Panc1 (cell line): ENCODE data around the gene ADGRE3. TPM values are rescaled to one million over a fixed set of nuclear protein-coding genes. Genes with fewer than 3 reads are reported as not detected.

Experiments
- ATAC-seq: fragments of 200-7000 bp; cut with Tn5 transposase; 2 replicates; pipeline ENCODE4 v1.9.1; 2020; ENCODE audit warnings: mild to moderate bottlenecking, moderate library complexity
- BruUV-seq: library from RNA; stranded (reverse); fragments of 400-500 nt; replicated peaks from 2 replicates; lab custom pipeline; 2021; lab: Mats Ljungman, UMichigan
- CTCF ChIA-PET: fragments of 300-600 bp; sonication (Branson Sonifier 250); formaldehyde crosslinking; loops from one replicate; lab custom pipeline; 2022; ENCODE audit warnings: antibody characterized with exemption; lab: Charles Lee
- POLR2A ChIA-PET: fragments of 300-600 bp; sonication (Branson Sonifier 250); formaldehyde crosslinking; loops from one replicate; lab custom pipeline; 2022; ENCODE audit warnings: antibody characterized with exemption; lab: Charles Lee
- DNase-seq: peaks from one replicate; pipeline ENCODE4 v3.0.0-alpha.2; 2010; ENCODE audit warnings: low read depth, low spot score
- H3K27ac ChIP-seq: 2 replicates; pipeline ENCODE4 v1.5.1; 2011; ENCODE audit warnings: mild to moderate bottlenecking, low read length, inconsistent platforms
- H3K27me3 ChIP-seq: fragments of 200-500 bp; sonication (Bioruptor generic); 2 replicates; pipeline ENCODE4 v1.6.0; 2014; ENCODE audit warnings: low read length, inconsistent platforms; ENCODE audit not compliant: control insufficient read depth, insufficient read depth
- H3K36me3 ChIP-seq: fragments of 200-500 bp; sonication (Bioruptor generic); 2 replicates; pipeline ENCODE4 v1.5.1; 2014; ENCODE audit warnings: inconsistent platforms, mild to moderate bottlenecking, low read length, moderate library complexity; ENCODE audit not compliant: control insufficient read depth, insufficient read depth
- H3K4me1 ChIP-seq: 2 replicates; pipeline ENCODE4 v1.5.1; 2011; ENCODE audit warnings: inconsistent platforms, mild to moderate bottlenecking, low read length, moderate library complexity; ENCODE audit not compliant: control insufficient read depth, insufficient read depth
- H3K4me3 ChIP-seq, 2 experiments: 2 replicates each; pipeline ENCODE4 v1.5.1; 2011 to 2012; ENCODE audit warnings: low read depth in 2 of 2, low read length in 2 of 2, mild to moderate bottlenecking in 2 of 2, inconsistent platforms in 1 of 2, moderate library complexity in 1 of 2
- H3K9me3 ChIP-seq: fragments of 200-500 bp; sonication (Bioruptor generic); 2 replicates; pipeline ENCODE4 v1.5.1; 2014; ENCODE audit warnings: low read depth, mild to moderate bottlenecking, inconsistent platforms, low read length, moderate library complexity; ENCODE audit not compliant: control insufficient read depth, insufficient read depth
- CTCF ChIP-seq: fragments of 450-650 bp; IDR thresholded peaks from 2 replicates; pipeline ENCODE4 v1.5.1; 2017; ENCODE audit warnings: mild to moderate bottlenecking
- POLR2AphosphoS5 ChIP-seq: IDR thresholded peaks from 2 replicates; pipeline ENCODE4 v1.6.1; 2012; ENCODE audit warnings: mild to moderate bottlenecking, low read depth, low read length, moderate library complexity
- SIN3A ChIP-seq: IDR thresholded peaks from 2 replicates; pipeline ENCODE4 v1.6.1; 2012; ENCODE audit warnings: low read depth, mild to moderate bottlenecking, low read length, moderate library complexity, borderline replicate concordance; ENCODE audit not compliant: insufficient read depth
- TCF7L2 ChIP-seq: IDR thresholded peaks from 2 replicates; pipeline ENCODE4 v1.6.1; 2011; ENCODE audit warnings: mild to moderate bottlenecking, low read depth, low read length, inconsistent platforms
- in situ Hi-C: cut with HindIII; loops from 2 replicates; pipeline ENCODE4 v1.10.0; 2016; ENCODE audit warnings: low sequenced_read_pairs, low pct_unique_long_range_greater_than_20kb
- intact Hi-C: fragments of 100-400 bp; cut with micrococcal nuclease; formaldehyde crosslinking; loops from one replicate; pipeline ENCODE4 v1.10.0; 2022; ENCODE audit not compliant: unreplicated experiment
- total RNA-seq: library from RNA; stranded (reverse); gene quantifications from one replicate; pipeline ENCODE4 v1.2.1, GENCODE V29; 2021; ENCODE audit not compliant: unreplicated experiment
- TF ChIP-seq, protein P1 (sequence below), 2 experiments: IDR thresholded peaks; 2 replicates each; pipeline ENCODE4 v1.6.1; 2011 to 2012; ENCODE audit warnings: low read depth in 2 of 2, control low read depth in 1 of 2, low read length in 1 of 2, mild to moderate bottlenecking in 1 of 2, moderate library complexity in 1 of 2; ENCODE audit not compliant: insufficient read depth in 1 of 2

The ADGRE3 gene
- total RNA-seq, 1 experiment from 2014 or later, result not detected

DNA sequence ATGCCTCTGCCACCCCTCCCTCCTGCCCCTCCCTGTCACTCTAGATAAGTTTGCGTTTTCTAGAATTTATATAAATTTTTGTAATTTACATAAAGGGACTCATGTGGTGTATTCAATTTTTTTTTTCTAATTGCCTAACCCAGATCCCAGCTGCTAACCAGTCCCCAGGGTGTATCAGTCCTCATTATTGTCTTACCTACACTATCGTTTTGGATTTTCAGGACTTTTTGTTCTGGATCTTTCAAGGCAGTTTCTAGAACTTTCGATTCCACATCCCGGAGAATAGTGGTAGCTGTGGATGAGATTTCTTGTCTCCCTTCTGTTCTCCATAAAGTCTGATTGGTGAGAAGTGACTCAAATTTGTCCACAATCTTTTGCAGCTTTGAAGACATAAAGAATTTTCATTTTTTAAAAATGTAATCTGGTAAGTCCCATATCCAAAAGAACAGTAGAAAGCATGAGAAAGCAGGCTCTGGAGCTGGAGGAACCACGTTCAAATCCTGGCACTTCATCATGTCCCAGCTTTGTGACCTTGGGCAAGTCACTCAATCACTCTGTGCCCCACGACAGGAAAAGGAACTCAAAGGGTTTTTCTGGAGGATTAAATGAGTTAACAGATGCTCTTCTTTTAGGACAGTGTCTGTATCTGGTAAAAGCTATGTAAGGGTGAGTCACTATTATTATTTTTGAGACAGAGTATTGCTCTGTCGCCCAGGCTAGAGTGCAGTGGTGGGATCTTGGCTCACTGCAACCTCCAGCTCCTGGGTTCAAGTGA, 19.7 kb downstream of the ADGRE3 start:
- DNase-seq (no peak), ATAC-seq (no peak)
- Histone ChIP-seq H3K36me3 (no peaks in the 10 kb centered on the region), H3K4me3 (no peak overlapping the region), H3K27ac (no peak overlapping the region), H3K9me3 (no peaks in the 10 kb centered on the region), H3K4me1 (no peaks in the 10 kb centered on the region), H3K27me3 (no peaks in the 10 kb centered on the region)
- no TSS peak for BruUV-seq
- in situ Hi-C loops (no loop called here), intact Hi-C loops (no loop called here)
- CTCF ChIA-PET, result no interaction called here
- TF ChIP-seq CTCF (no peak), SIN3A (no peak), TCF7L2 (no peak), POLR2AphosphoS5 (no peak)
- TF ChIP-seq, protein P1, sequence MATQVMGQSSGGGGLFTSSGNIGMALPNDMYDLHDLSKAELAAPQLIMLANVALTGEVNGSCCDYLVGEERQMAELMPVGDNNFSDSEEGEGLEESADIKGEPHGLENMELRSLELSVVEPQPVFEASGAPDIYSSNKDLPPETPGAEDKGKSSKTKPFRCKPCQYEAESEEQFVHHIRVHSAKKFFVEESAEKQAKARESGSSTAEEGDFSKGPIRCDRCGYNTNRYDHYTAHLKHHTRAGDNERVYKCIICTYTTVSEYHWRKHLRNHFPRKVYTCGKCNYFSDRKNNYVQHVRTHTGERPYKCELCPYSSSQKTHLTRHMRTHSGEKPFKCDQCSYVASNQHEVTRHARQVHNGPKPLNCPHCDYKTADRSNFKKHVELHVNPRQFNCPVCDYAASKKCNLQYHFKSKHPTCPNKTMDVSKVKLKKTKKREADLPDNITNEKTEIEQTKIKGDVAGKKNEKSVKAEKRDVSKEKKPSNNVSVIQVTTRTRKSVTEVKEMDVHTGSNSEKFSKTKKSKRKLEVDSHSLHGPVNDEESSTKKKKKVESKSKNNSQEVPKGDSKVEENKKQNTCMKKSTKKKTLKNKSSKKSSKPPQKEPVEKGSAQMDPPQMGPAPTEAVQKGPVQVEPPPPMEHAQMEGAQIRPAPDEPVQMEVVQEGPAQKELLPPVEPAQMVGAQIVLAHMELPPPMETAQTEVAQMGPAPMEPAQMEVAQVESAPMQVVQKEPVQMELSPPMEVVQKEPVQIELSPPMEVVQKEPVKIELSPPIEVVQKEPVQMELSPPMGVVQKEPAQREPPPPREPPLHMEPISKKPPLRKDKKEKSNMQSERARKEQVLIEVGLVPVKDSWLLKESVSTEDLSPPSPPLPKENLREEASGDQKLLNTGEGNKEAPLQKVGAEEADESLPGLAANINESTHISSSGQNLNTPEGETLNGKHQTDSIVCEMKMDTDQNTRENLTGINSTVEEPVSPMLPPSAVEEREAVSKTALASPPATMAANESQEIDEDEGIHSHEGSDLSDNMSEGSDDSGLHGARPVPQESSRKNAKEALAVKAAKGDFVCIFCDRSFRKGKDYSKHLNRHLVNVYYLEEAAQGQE (IDR thresholded peaks at IDR 0.05; ENCODE audit: insufficient read depth in 1 of 2, low read depth in 2 of 2, low read length in 1 of 2), result no peak
- POLR2A ChIA-PET, result interaction anchor here (0.5 kb wide), 1 partner anchor 45 kb away, joined by 4 read pairs; no protein-coding TSS in a partner anchor

GRCh38 chr19:14650161-14650560, 24.5 kb downstream of the ADGRE3 start:
- no peak overlapping the region for H3K27ac ChIP-seq
- no peaks in the 10 kb centered on the region for H3K36me3 ChIP-seq
- ChIA-PET CTCF (no interaction called here), POLR2A (no interaction called here)
- no peak for TF ChIP-seq POLR2AphosphoS5
- H3K9me3 ChIP-seq, result no peaks in the 10 kb centered on the region
- no peaks in the 10 kb centered on the region for H3K4me1 ChIP-seq
- DNase-seq (no peak), ATAC-seq (no peak)
- no TSS peak for BruUV-seq
- intact Hi-C loops, result no loop called here
- H3K4me3 ChIP-seq, result no peak overlapping the region
- in situ Hi-C loops, result no loop called here
- H3K27me3 ChIP-seq, result no peaks in the 10 kb centered on the region

GRCh38 chr19:14649020-14649419, 25.6 kb downstream of the ADGRE3 start:
- POLR2A ChIA-PET, result no interaction called here
- CTCF ChIA-PET, result no interaction called here
- intact Hi-C loops, result no loop called here

More at GRCh38 chr19:14649020-14649419, 25.6 kb downstream of the ADGRE3 start:
- Histone ChIP-seq H3K36me3 (no peaks in the 10 kb centered on the region), H3K27me3 (no peaks in the 10 kb centered on the region), H3K4me3 (no peak overlapping the region), H3K27ac (no peak overlapping the region), H3K4me1 (no peaks in the 10 kb centered on the region), H3K9me3 (no peaks in the 10 kb centered on the region)
- in situ Hi-C loops, result no loop called here
- DNase-seq, result no peak
- no peak for ATAC-seq
- BruUV-seq, result no TSS peak
- no peak for TF ChIP-seq SIN3A
- no peak for TF ChIP-seq TCF7L2
- no peak for TF ChIP-seq CTCF
- TF ChIP-seq, protein P1 (IDR thresholded peaks at IDR 0.05; ENCODE audit: insufficient read depth in 1 of 2, low read depth in 2 of 2, low read length in 1 of 2), result no peak
- no peak for TF ChIP-seq POLR2AphosphoS5
